ENCODE measurements around the gene RPL35. TPM values are rescaled to one million over a fixed set of nuclear protein-coding genes. Genes with fewer than 3 reads are reported as not detected.

The RPL35 gene
- total RNA-seq, 1 donor: 1,644 TPM

GRCh38 chr9:124835026-124835557 lies 26.7 kb downstream of the RPL35 start:
- Histone ChIP-seq H3K27me3 (ENCODE audit: insufficient read depth, low read length) (no peaks in the 10 kb centered on the region), H3K36me3 (ENCODE audit: insufficient read depth, low read length) (no peaks in the 10 kb centered on the region), H3K27ac (ENCODE audit: low read depth, low read length) (no peak overlapping the region), H4K20me1 (ENCODE audit: insufficient read depth, low read length) (peaks cover 3% of the 10 kb centered on the region), H3K4me1 (ENCODE audit: insufficient read depth, low read length) (peaks cover 21% of the 10 kb centered on the region), H3K79me2 (ENCODE audit: insufficient read depth, low read length) (no peaks in the 10 kb centered on the region), H3K9me3 (ENCODE audit: low read depth, low read length) (no peaks in the 10 kb centered on the region), H2AFZ (ENCODE audit: low read length) (no peak overlapping the region), H3K4me3 (ENCODE audit: insufficient read depth, low read length) (no peak overlapping the region), H3K4me2 (ENCODE audit: insufficient read depth, low read length) (peak overlapping the region; percentile 15)
- no peak for DNase-seq (ENCODE audit: insufficient read length, low spot score, missing footprints)
- TF ChIP-seq CTCF (IDR thresholded peaks at IDR 0.05; ENCODE audit: extremely low read depth, low read depth, low read length): no peak

GRCh38 chr9:124834591-124834990 lies 27.2 kb downstream of the RPL35 start:
- H3K79me2 ChIP-seq (ENCODE audit: insufficient read depth, low read length): no peaks in the 10 kb centered on the region
- no peak overlapping the region for H3K4me3 ChIP-seq (ENCODE audit: insufficient read depth, low read length)
- peaks cover 3% of the 10 kb centered on the region for H4K20me1 ChIP-seq (ENCODE audit: insufficient read depth, low read length)
- DNase-seq (ENCODE audit: insufficient read length, low spot score, missing footprints): peak; percentile 91
- no peaks in the 10 kb centered on the region for H3K36me3 ChIP-seq (ENCODE audit: insufficient read depth, low read length)
- H2AFZ ChIP-seq (ENCODE audit: low read length): no peak overlapping the region
- no peaks in the 10 kb centered on the region for H3K9me3 ChIP-seq (ENCODE audit: low read depth, low read length)
- no peak for TF ChIP-seq CTCF (IDR thresholded peaks at IDR 0.05; ENCODE audit: extremely low read depth, low read depth, low read length)
- peaks cover 1% of the 10 kb centered on the region for H3K27me3 ChIP-seq (ENCODE audit: insufficient read depth, low read length)
- H3K27ac ChIP-seq (ENCODE audit: low read depth, low read length): no peak overlapping the region
- no peak overlapping the region for H3K4me2 ChIP-seq (ENCODE audit: insufficient read depth, low read length)
- peaks cover 21% of the 10 kb centered on the region for H3K4me1 ChIP-seq (ENCODE audit: insufficient read depth, low read length)

GRCh38 chr9:124831642-124832364 lies 30.0 kb downstream of the RPL35 start:
- Histone ChIP-seq H3K4me1 (ENCODE audit: insufficient read depth, low read length) (peaks cover 21% of the 10 kb centered on the region), H2AFZ (ENCODE audit: low read length) (no peak overlapping the region), H4K20me1 (ENCODE audit: insufficient read depth, low read length) (peaks cover 3% of the 10 kb centered on the region)

More at GRCh38 chr9:124831642-124832364, 30.0 kb downstream of the RPL35 start:
- no peak for TF ChIP-seq CTCF (IDR thresholded peaks at IDR 0.05; ENCODE audit: extremely low read depth, low read depth, low read length)
- Histone ChIP-seq H3K79me2 (ENCODE audit: insufficient read depth, low read length) (no peaks in the 10 kb centered on the region), H3K4me3 (ENCODE audit: insufficient read depth, low read length) (no peak overlapping the region), H3K27me3 (ENCODE audit: insufficient read depth, low read length) (peaks cover 6% of the 10 kb centered on the region), H3K4me2 (ENCODE audit: insufficient read depth, low read length) (no peak overlapping the region), H3K27ac (ENCODE audit: low read depth, low read length) (peak overlapping the region; percentile 56), H3K36me3 (ENCODE audit: insufficient read depth, low read length) (no peaks in the 10 kb centered on the region), H3K9me3 (ENCODE audit: low read depth, low read length) (no peaks in the 10 kb centered on the region)
- no peak for DNase-seq (ENCODE audit: insufficient read length, low spot score, missing footprints)

Measured in osteoblast (primary cell).